ENCODE data around the gene TMEM239. TPM values are rescaled to one million over a fixed set of nuclear protein-coding genes. Genes with fewer than 3 reads are reported as not detected.

The TMEM239 gene
- polyA plus RNA-seq, 4 donors = not detected

GRCh38 chr20:2814076-2814475, 2.1 kb upstream of the TMEM239 start:
- 100% methylated on average over 1 of the region's 1 CpG for WGBS, 3 donors
- no peaks in the 10 kb centered on the region for H3K36me3 ChIP-seq (ENCODE audit: control insufficient read depth in 3 of 3, insufficient read depth in 2 of 3, low read depth in 1 of 3, low read length in 3 of 3)
- no peak for FAIRE-seq

GRCh38 chr20:2814587-2815051, 1.5 kb upstream of the TMEM239 start, which contains the start of gene C20orf141:
Gene C20orf141 (plus strand): TSS chr20:2814987. CDS start chr20:2815185, 198 bp downstream.
- DNase-seq = no peak
- WGBS, 3 donors = 30 to 39% (median 32%) methylated on average over 5 of the region's 5 CpGs
- no peaks in the 10 kb centered on the region for H3K9me3 ChIP-seq (ENCODE audit: control insufficient read depth in 2 of 2, insufficient read depth in 1 of 2, low read depth in 1 of 2, low read length in 1 of 2)
- FAIRE-seq = no peak
- peak within 1 kb of the TSS in 1 of 3 donors; percentile 24 for H3K27ac ChIP-seq (ENCODE audit: low read depth in 1 of 3, low read length in 2 of 3)
- no peaks in the 10 kb centered on the region for H3K4me1 ChIP-seq (ENCODE audit: control insufficient read depth in 3 of 3, insufficient read depth in 2 of 3, low read depth in 1 of 3, low read length in 2 of 3)
- H3K27me3 ChIP-seq (ENCODE audit: control insufficient read depth in 3 of 3, insufficient read depth in 3 of 3, low read length in 3 of 3) = peaks cover 0 to 13% (median 0%) of the 10 kb centered on the region in 3 donors
- H3K36me3 ChIP-seq (ENCODE audit: control insufficient read depth in 3 of 3, insufficient read depth in 2 of 3, low read depth in 1 of 3, low read length in 3 of 3) = no peaks in the 10 kb centered on the region
- H3K4me3 ChIP-seq (ENCODE audit: low read depth in 1 of 3, low read length in 3 of 3) = no peak within 1 kb of the TSS

More at GRCh38 chr20:2814076-2814475, 2.1 kb upstream of the TMEM239 start:
- H3K4me1 ChIP-seq (ENCODE audit: control insufficient read depth in 3 of 3, insufficient read depth in 2 of 3, low read depth in 1 of 3, low read length in 2 of 3) = no peaks in the 10 kb centered on the region
- no peak for DNase-seq
- no peak overlapping the region for H3K27ac ChIP-seq (ENCODE audit: low read depth in 1 of 3, low read length in 2 of 3)
- H3K9me3 ChIP-seq (ENCODE audit: control insufficient read depth in 2 of 2, insufficient read depth in 1 of 2, low read depth in 1 of 2, low read length in 1 of 2) = no peaks in the 10 kb centered on the region
- peaks cover 0 to 13% (median 0%) of the 10 kb centered on the region in 3 donors for H3K27me3 ChIP-seq (ENCODE audit: control insufficient read depth in 3 of 3, insufficient read depth in 3 of 3, low read length in 3 of 3)
- no peak overlapping the region for H3K4me3 ChIP-seq (ENCODE audit: low read depth in 1 of 3, low read length in 3 of 3)

GRCh38 chr20:2815242-2815900, 793 bp upstream of the TMEM239 start:
- 82 to 92% (median 87%) methylated on average over 7 to 8 of the region's 8 CpGs for WGBS, 3 donors
- DNase-seq (no peak), FAIRE-seq (no peak)
- H3K27me3 ChIP-seq (ENCODE audit: control insufficient read depth in 3 of 3, insufficient read depth in 3 of 3, low read length in 3 of 3) = peaks cover under 1 to 19% (median 2%) of the 10 kb centered on the region in 3 donors
- no peaks in the 10 kb centered on the region for H3K36me3 ChIP-seq (ENCODE audit: control insufficient read depth in 3 of 3, insufficient read depth in 2 of 3, low read depth in 1 of 3, low read length in 3 of 3)
- no peak overlapping the region for H3K27ac ChIP-seq (ENCODE audit: low read depth in 1 of 3, low read length in 2 of 3)
- H3K9me3 ChIP-seq (ENCODE audit: control insufficient read depth in 2 of 2, insufficient read depth in 1 of 2, low read depth in 1 of 2, low read length in 1 of 2) = no peaks in the 10 kb centered on the region
- H3K4me1 ChIP-seq (ENCODE audit: control insufficient read depth in 3 of 3, insufficient read depth in 2 of 3, low read depth in 1 of 3, low read length in 2 of 3) = no peaks in the 10 kb centered on the region
- no peak overlapping the region for H3K4me3 ChIP-seq (ENCODE audit: low read depth in 1 of 3, low read length in 3 of 3)

- Histone ChIP-seq H3K4me1 (ENCODE audit: control insufficient read depth in 3 of 3, insufficient read depth in 2 of 3, low read depth in 1 of 3, low read length in 2 of 3) (no peaks in the 10 kb centered on the region), H3K9me3 (ENCODE audit: control insufficient read depth in 2 of 2, insufficient read depth in 1 of 2, low read depth in 1 of 2, low read length in 1 of 2) (no peaks in the 10 kb centered on the region), H3K27me3 (ENCODE audit: control insufficient read depth in 3 of 3, insufficient read depth in 3 of 3, low read length in 3 of 3) (peaks cover 6 to 32% (median 9%) of the 10 kb centered on the region in 3 donors), H3K36me3 (ENCODE audit: control insufficient read depth in 3 of 3, insufficient read depth in 2 of 3, low read depth in 1 of 3, low read length in 3 of 3) (no peaks in the 10 kb centered on the region), H3K4me3 (ENCODE audit: low read depth in 1 of 3, low read length in 3 of 3) (no peak overlapping the region), H3K27ac (ENCODE audit: low read depth in 1 of 3, low read length in 2 of 3) (no peak overlapping the region)
- DNase-seq = no peak
- 74 to 80% (median 78%) methylated on average over 17 to 20 of the region's 20 CpGs for WGBS, 3 donors
- FAIRE-seq = no peak
These were observed 598 bp downstream of the TMEM239 start for GRCh38 chr20:2816583-2817340.

GRCh38 chr20:2817341-2817726, 1.2 kb downstream of the TMEM239 start:
- FAIRE-seq (no peak), DNase-seq (no peak)
- Histone ChIP-seq H3K9me3 (ENCODE audit: control insufficient read depth in 2 of 2, insufficient read depth in 1 of 2, low read depth in 1 of 2, low read length in 1 of 2) (no peaks in the 10 kb centered on the region), H3K27ac (ENCODE audit: low read depth in 1 of 3, low read length in 2 of 3) (peak overlapping the region in 1 of 3 donors; percentile 4), H3K27me3 (ENCODE audit: control insufficient read depth in 3 of 3, insufficient read depth in 3 of 3, low read length in 3 of 3) (peaks cover 6 to 37% (median 12%) of the 10 kb centered on the region in 3 donors), H3K4me3 (ENCODE audit: low read depth in 1 of 3, low read length in 3 of 3) (no peak overlapping the region), H3K36me3 (ENCODE audit: control insufficient read depth in 3 of 3, insufficient read depth in 2 of 3, low read depth in 1 of 3, low read length in 3 of 3) (no peaks in the 10 kb centered on the region), H3K4me1 (ENCODE audit: control insufficient read depth in 3 of 3, insufficient read depth in 2 of 3, low read depth in 1 of 3, low read length in 2 of 3) (no peaks in the 10 kb centered on the region)
- 93 to 97% (median 93%) methylated on average over 2 of the region's 2 CpGs for WGBS, 3 donors

- no peaks in the 10 kb centered on the region for H3K4me1 ChIP-seq (ENCODE audit: control insufficient read depth in 3 of 3, insufficient read depth in 2 of 3, low read depth in 1 of 3, low read length in 2 of 3)
- H3K9me3 ChIP-seq (ENCODE audit: control insufficient read depth in 2 of 2, insufficient read depth in 1 of 2, low read depth in 1 of 2, low read length in 1 of 2) = no peaks in the 10 kb centered on the region
- H3K27me3 ChIP-seq (ENCODE audit: control insufficient read depth in 3 of 3, insufficient read depth in 3 of 3, low read length in 3 of 3) = peaks cover 6 to 37% (median 12%) of the 10 kb centered on the region in 3 donors
- FAIRE-seq (no peak), DNase-seq (no peak)
- no peaks in the 10 kb centered on the region for H3K36me3 ChIP-seq (ENCODE audit: control insufficient read depth in 3 of 3, insufficient read depth in 2 of 3, low read depth in 1 of 3, low read length in 3 of 3)
- H3K27ac ChIP-seq (ENCODE audit: low read depth in 1 of 3, low read length in 2 of 3) = no peak overlapping the region
- H3K4me3 ChIP-seq (ENCODE audit: low read depth in 1 of 3, low read length in 3 of 3) = no peak overlapping the region
- 73 to 86% (median 78%) methylated on average over 7 of the region's 7 CpGs for WGBS, 3 donors
These were observed 1.9 kb downstream of the TMEM239 start for GRCh38 chr20:2817891-2818595.

GRCh38 chr20:2820084-2820895, 4.1 kb downstream of the TMEM239 start:
- Histone ChIP-seq H3K27me3 (ENCODE audit: control insufficient read depth in 3 of 3, insufficient read depth in 3 of 3, low read length in 3 of 3) (peaks cover 6 to 34% (median 12%) of the 10 kb centered on the region in 3 donors), H3K4me1 (ENCODE audit: control insufficient read depth in 3 of 3, insufficient read depth in 2 of 3, low read depth in 1 of 3, low read length in 2 of 3) (no peaks in the 10 kb centered on the region), H3K36me3 (ENCODE audit: control insufficient read depth in 3 of 3, insufficient read depth in 2 of 3, low read depth in 1 of 3, low read length in 3 of 3) (no peaks in the 10 kb centered on the region), H3K27ac (ENCODE audit: low read depth in 1 of 3, low read length in 2 of 3) (no peak overlapping the region), H3K9me3 (ENCODE audit: control insufficient read depth in 2 of 2, insufficient read depth in 1 of 2, low read depth in 1 of 2, low read length in 1 of 2) (no peaks in the 10 kb centered on the region), H3K4me3 (ENCODE audit: low read depth in 1 of 3, low read length in 3 of 3) (no peak overlapping the region)
- DNase-seq (no peak), FAIRE-seq (no peak)
- 28 to 41% (median 29%) methylated on average over 31 to 32 of the region's 32 CpGs for WGBS, 3 donors
